Lower lobe of right lung (tissue), 2 donors: ENCODE measurements around the gene MYPOP. TPM values are rescaled to one million over a fixed set of nuclear protein-coding genes. Genes with fewer than 3 reads are reported as not detected.

Experiments used
- ATAC-seq, 2 donors: fragments of 200-7000 bp; cut with Tn5 transposase; one replicate each; pipeline ENCODE4 v1.9.1; 2020 to 2022; ENCODE audit warnings: mild to moderate bottlenecking in 2 of 2, moderate library complexity in 2 of 2
- DNase-seq: peaks from one replicate; pipeline ENCODE4 v3.0.0-alpha.2; 2020
- H3K27ac ChIP-seq: fragments of 200-600 bp; one replicate; pipeline ENCODE4 v1.8.0; 2022
- H3K27me3 ChIP-seq: fragments of 200-600 bp; one replicate; pipeline ENCODE4 v1.8.0; 2022; ENCODE audit warnings: low read depth
- H3K36me3 ChIP-seq: fragments of 200-600 bp; one replicate; pipeline ENCODE4 v1.8.0; 2022; ENCODE audit warnings: mild to moderate bottlenecking
- H3K4me1 ChIP-seq: fragments of 200-600 bp; one replicate; pipeline ENCODE4 v1.8.0; 2022
- H3K4me3 ChIP-seq: fragments of 200-600 bp; one replicate; pipeline ENCODE4 v1.8.0; 2022; ENCODE audit warnings: mild to moderate bottlenecking
- H3K9me3 ChIP-seq: fragments of 200-600 bp; one replicate; pipeline ENCODE4 v1.8.0; 2022
- CTCF ChIP-seq: fragments of 200-600 bp; IDR thresholded peaks from one replicate; pipeline ENCODE4 v1.8.0; 2022; ENCODE audit warnings: antibody characterized with exemption, mild to moderate bottlenecking
- intact Hi-C: fragments of 100-400 bp; cut with DNase I; formaldehyde crosslinking; loops from one replicate; pipeline ENCODE4 v1.11.0; 2022
- total RNA-seq: library from RNA; stranded (reverse); fragmentation: NEBNext Ultra II Directional; extraction: Animal tissue kit (Norgen Biotek cat#: 25700); gene quantifications from one replicate; pipeline ENCODE4 v1.2.1, GENCODE V29; 2021
- donor health status: DM: no; HTN: yes; CAD: no; lungs with severe emphysema.

The MYPOP gene
- total RNA-seq, 1 donor from 2014 or later = 7.5 TPM

- Histone ChIP-seq H3K4me3 (no peak overlapping the region), H3K4me1 (no peaks in the 10 kb centered on the region), H3K36me3 (no peaks in the 10 kb centered on the region), H3K27me3 (peaks cover 39% of the 10 kb centered on the region), H3K27ac (no peak overlapping the region), H3K9me3 (no peaks in the 10 kb centered on the region)
- DNase-seq (no peak), ATAC-seq (no peak)
- intact Hi-C loops = no loop called here
- no peak for TF ChIP-seq CTCF
Measured at GRCh38 chr19:45935267-45935666, 32.9 kb upstream of the MYPOP start.

GRCh38 chr19:45934551-45935230, 32.3 kb upstream of the MYPOP start:
- no peaks in the 10 kb centered on the region for H3K4me1 ChIP-seq
- H3K4me3 ChIP-seq = no peak overlapping the region
- intact Hi-C loops = no loop called here
- TF ChIP-seq CTCF = no peak
- H3K27ac ChIP-seq = no peak overlapping the region
- H3K9me3 ChIP-seq = no peaks in the 10 kb centered on the region
- no peaks in the 10 kb centered on the region for H3K36me3 ChIP-seq
- peaks cover 37% of the 10 kb centered on the region for H3K27me3 ChIP-seq
- no peak for ATAC-seq
- DNase-seq = no peak

GRCh38 chr19:45933759-45934158, 31.3 kb upstream of the MYPOP start:
- intact Hi-C loops = no loop called here
- ATAC-seq (no peak), DNase-seq (no peak)
- peaks cover 31% of the 10 kb centered on the region for H3K27me3 ChIP-seq
- no peaks in the 10 kb centered on the region for H3K9me3 ChIP-seq
- no peaks in the 10 kb centered on the region for H3K36me3 ChIP-seq
- no peak overlapping the region for H3K4me3 ChIP-seq
- no peak for TF ChIP-seq CTCF
- no peaks in the 10 kb centered on the region for H3K4me1 ChIP-seq
- H3K27ac ChIP-seq = no peak overlapping the region

GRCh38 chr19:45931055-45931454, 28.6 kb upstream of the MYPOP start:
- ATAC-seq (no peak), DNase-seq (no peak)
- no peak overlapping the region for H3K27ac ChIP-seq
- no peak overlapping the region for H3K4me3 ChIP-seq
- TF ChIP-seq CTCF = no peak
- H3K27me3 ChIP-seq = peaks cover 15% of the 10 kb centered on the region
- H3K9me3 ChIP-seq = no peaks in the 10 kb centered on the region
- intact Hi-C loops = no loop called here
- H3K36me3 ChIP-seq = no peaks in the 10 kb centered on the region
- peaks cover 5% of the 10 kb centered on the region for H3K4me1 ChIP-seq

- ATAC-seq (no peak), DNase-seq (no peak)
- no peaks in the 10 kb centered on the region for H3K9me3 ChIP-seq
- no peak for TF ChIP-seq CTCF
- intact Hi-C loops = no loop called here
- H3K27me3 ChIP-seq = peaks cover 2% of the 10 kb centered on the region
- H3K36me3 ChIP-seq = no peaks in the 10 kb centered on the region
- H3K27ac ChIP-seq = no peak overlapping the region
- peaks cover 5% of the 10 kb centered on the region for H3K4me1 ChIP-seq
- H3K4me3 ChIP-seq = no peak overlapping the region
Measured at GRCh38 chr19:45929247-45929646, 26.8 kb upstream of the MYPOP start.
